GM12878 (cell line): ENCODE results near the gene TXNL4A. TPM values are rescaled to one million over a fixed set of nuclear protein-coding genes. Genes with fewer than 3 reads are reported as not detected.

Source experiments
- ATF7 ChIP-seq: fragments of 450-650 bp; IDR thresholded peaks from 2 replicates; pipeline ENCODE4 v1.6.1; 2016; ENCODE audit warnings: low read depth, mild to moderate bottlenecking
- CBX3 ChIP-seq: fragments of 200-600 bp; sonication (generic); IDR thresholded peaks from 2 replicates; pipeline ENCODE4 v1.6.1; 2016; ENCODE audit warnings: low read depth, borderline replicate concordance
- GATAD2B ChIP-seq: fragments of 450-650 bp; conservative IDR thresholded peaks from 2 replicates; pipeline ENCODE4 v1.6.1; 2017; ENCODE audit warnings: low read depth, mild to moderate bottlenecking, moderate library complexity
- LARP7 ChIP-seq: fragments of 450-650 bp; IDR thresholded peaks from 2 replicates; pipeline ENCODE4 v1.6.1; 2017; ENCODE audit warnings: mild to moderate bottlenecking
- MYB ChIP-seq: fragments of 150-350 bp; IDR thresholded peaks from 2 replicates; pipeline ENCODE4 v1.6.1; 2014; ENCODE audit warnings: mild to moderate bottlenecking, low read depth, low read length, borderline replicate concordance
- NRF1 ChIP-seq: conservative IDR thresholded peaks from 2 replicates; pipeline ENCODE4 v1.6.1; 2011; ENCODE audit warnings: mild to moderate bottlenecking, low read depth, low read length, improper control_type of control experiment
- PAX8 ChIP-seq: fragments of 450-650 bp; IDR thresholded peaks from 2 replicates; pipeline ENCODE4 v1.6.1; 2017; ENCODE audit warnings: mild to moderate bottlenecking, moderate library complexity
- POLR2AphosphoS5 ChIP-seq: IDR thresholded peaks from 2 replicates; pipeline ENCODE4 v1.6.1; 2011; ENCODE audit warnings: mild to moderate bottlenecking, low read length, inconsistent platforms
- RELA ChIP-seq: fragments of 450-650 bp; IDR thresholded peaks from 2 replicates; pipeline ENCODE4 v1.8.0; 2014; ENCODE audit warnings: borderline replicate concordance; ENCODE audit not compliant: partially characterized antibody
- RUNX3 ChIP-seq: IDR thresholded peaks from 2 replicates; pipeline ENCODE4 v1.6.1; 2012; ENCODE audit warnings: low read length, inconsistent platforms
- SIN3A ChIP-seq: IDR thresholded peaks from 2 replicates; pipeline ENCODE4 v1.6.1; 2012; ENCODE audit warnings: low read depth, low read length, improper control_type of control experiment
- SMAD1 ChIP-seq: fragments of 450-650 bp; IDR thresholded peaks from 2 replicates; pipeline ENCODE4 v1.6.1; 2018; ENCODE audit warnings: mild to moderate bottlenecking, low read depth; ENCODE audit not compliant: partially characterized antibody
- SMAD5 ChIP-seq: IDR thresholded peaks from 2 replicates; pipeline ENCODE4 v1.6.1; 2016; ENCODE audit warnings: antibody characterized with exemption, low read depth
- SMC3 ChIP-seq: IDR thresholded peaks from 2 replicates; pipeline ENCODE4 v1.6.1; 2011; ENCODE audit warnings: low read length, improper control_type of control experiment, borderline replicate concordance
- SRF ChIP-seq, 2 experiments: IDR thresholded peaks; 2 replicates each; pipeline ENCODE4 v1.6.1; 2011; ENCODE audit warnings: low read depth in 2 of 2, low read length in 2 of 2, mild to moderate bottlenecking in 1 of 2, moderate library complexity in 1 of 2
- STAT3 ChIP-seq: IDR thresholded peaks from 2 replicates; pipeline ENCODE4 v1.6.1; 2011; ENCODE audit warnings: low read depth, low read length, improper control_type of control experiment
- TAF1 ChIP-seq: IDR thresholded peaks from 2 replicates; pipeline ENCODE4 v1.6.1; 2011; ENCODE audit warnings: mild to moderate bottlenecking, low read depth, low read length, borderline replicate concordance
- TCF7 ChIP-seq: IDR thresholded peaks from 2 replicates; pipeline ENCODE4 v1.6.1; 2014; ENCODE audit warnings: antibody characterized with exemption, borderline replicate concordance
- ZBED1 ChIP-seq: IDR thresholded peaks from 2 replicates; pipeline ENCODE4 v1.6.1; 2016; ENCODE audit warnings: borderline replicate concordance
- ZNF207 ChIP-seq: fragments of 450-650 bp; IDR thresholded peaks from 2 replicates; pipeline ENCODE4 v1.6.1; 2014; ENCODE audit warnings: antibody characterized with exemption, mild to moderate bottlenecking, borderline replicate concordance
- ZNF622 ChIP-seq: fragments of 450-650 bp; IDR thresholded peaks from 2 replicates; pipeline ENCODE4 v1.6.1; 2017; ENCODE audit warnings: mild to moderate bottlenecking, inconsistent platforms
- ZZZ3 ChIP-seq: IDR thresholded peaks from 2 replicates; pipeline ENCODE4 v1.6.1; 2011; ENCODE audit warnings: low read depth; ENCODE audit not compliant: control insufficient read depth, insufficient read length
- polyA plus RNA-seq, 11 experiments: library from polyadenylated mRNA; depleted of rRNA in 4 of 11; unstranded in 6 of 11; stranded (reverse) in 5 of 11; fragments of >200 nt; fragmentation: Nextera tagmentation in 4 of 11; fragmentation: Illumina TruSeq in 1 of 11; extraction: Ambion mirVana in 4 of 11; extraction: Trizol in 1 of 11; gene quantifications; 1 replicate in 1 of 11; 2 replicates in 10 of 11; pipeline versions ENCODE4 v1.2.1 to v1.2.3, GENCODE V29; 2011 to 2016; ENCODE audit warnings: inconsistent platforms in 2 of 11, missing spikeins in 2 of 11, low read depth in 1 of 11
- total RNA-seq, 4 experiments: library from RNA; depleted of rRNA in 3 of 4; stranded (reverse); fragments of >200 nt in 3 of 4; fragmentation: Illumina TruSeq in 1 of 4; extraction: Trizol in 1 of 4; gene quantifications; 2 replicates each; pipeline versions ENCODE4 v1.2.1 to v1.2.3, GENCODE V29; 2013 to 2021
- TF ChIP-seq, protein P1 (sequence below): fragments of 150-350 bp; IDR thresholded peaks from 2 replicates; pipeline ENCODE4 v1.6.1; 2014; ENCODE audit warnings: mild to moderate bottlenecking, low read depth, low read length
- TF ChIP-seq, protein P2 (sequence below): fragments of 450-650 bp; formaldehyde crosslinking; IDR thresholded peaks from 2 replicates; pipeline ENCODE4 v1.5.0; 2022; ENCODE audit warnings: mild to moderate bottlenecking, missing genetic modification characterization
- TF ChIP-seq, protein P3 (sequence below): fragments of 450-650 bp; conservative IDR thresholded peaks from 2 replicates; pipeline ENCODE4 v1.6.1; 2017; ENCODE audit warnings: mild to moderate bottlenecking, moderate library complexity

TXNL4A gene
- total and polyA plus RNA-seq, 10 of the 15 experiments (the other 5 are each of a cell fraction or from before 2014, with no cell fraction given): 38.4 to 329 (median 128) TPM

DNA sequence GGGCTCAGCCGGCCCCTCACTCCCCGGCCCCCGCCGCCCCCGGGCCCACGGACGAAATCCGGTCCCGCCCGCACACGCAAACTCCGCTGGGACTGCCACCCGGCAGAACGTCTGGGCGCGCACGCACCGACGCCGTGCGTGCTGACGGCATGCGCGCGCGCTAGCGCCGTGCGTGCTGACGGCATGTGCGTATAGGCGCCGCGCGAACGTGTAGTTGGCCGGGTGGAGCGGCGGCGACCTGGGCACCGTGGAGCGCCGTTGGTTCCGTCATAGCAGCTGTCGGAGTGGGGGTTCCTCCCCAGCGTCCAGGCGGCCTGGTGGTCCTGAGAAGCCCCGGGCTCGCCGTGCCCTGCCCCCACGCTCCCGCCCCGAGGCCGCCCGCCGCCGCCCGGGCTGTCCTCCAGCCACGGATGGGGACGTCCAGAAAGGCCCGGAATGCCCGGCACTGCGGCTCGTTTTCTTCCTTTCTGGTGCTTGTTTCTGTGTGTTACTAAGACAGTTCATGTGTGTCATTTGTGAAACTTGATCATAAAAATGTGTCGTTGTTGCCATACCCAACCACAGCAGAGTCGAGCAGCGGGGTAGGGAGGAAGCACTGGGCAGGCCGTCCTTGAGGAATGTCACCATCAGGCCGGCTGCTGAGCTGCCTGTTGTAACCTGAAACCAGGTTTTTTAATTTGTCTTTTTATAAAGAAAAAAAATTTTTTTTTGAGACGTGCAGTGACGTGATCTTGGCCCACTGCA is at the start of gene TXNL4A (continued):
- TF ChIP-seq MYB (no peak), STAT3 (no peak), ZBED1 (no peak), SRF (IDR thresholded peaks at IDR 0.05; ENCODE audit: low read depth in 2 of 2, low read length in 2 of 2) (no peak), SIN3A (peak; percentile 56; the same call in 1 of the 2 replicates), CBX3 (no peak), SMC3 (no peak), RUNX3 (no peak; the same call in 1 of the 2 replicates), SMAD1 (no peak), ATF7 (peak; percentile 45; the same call in 1 of the 2 replicates), NRF1 (peak; percentile 39; the same call in 1 of the 2 replicates), TCF7 (no peak), ZNF622 (no peak), ZZZ3 (no peak), TAF1 (peak; percentile 65; the same call in 1 of the 2 replicates), LARP7 (0 out of 2 replicates have a peak, but pooled peaks have one; percentile 13), POLR2AphosphoS5 (peak; percentile 90; the same call in 1 of the 2 replicates), PAX8 (no peak), RELA (no peak), GATAD2B (no peak), SMAD5 (peak; percentile 75; the same call in 1 of the 2 replicates), ZNF207 (no peak)
- TF ChIP-seq, protein P1, sequence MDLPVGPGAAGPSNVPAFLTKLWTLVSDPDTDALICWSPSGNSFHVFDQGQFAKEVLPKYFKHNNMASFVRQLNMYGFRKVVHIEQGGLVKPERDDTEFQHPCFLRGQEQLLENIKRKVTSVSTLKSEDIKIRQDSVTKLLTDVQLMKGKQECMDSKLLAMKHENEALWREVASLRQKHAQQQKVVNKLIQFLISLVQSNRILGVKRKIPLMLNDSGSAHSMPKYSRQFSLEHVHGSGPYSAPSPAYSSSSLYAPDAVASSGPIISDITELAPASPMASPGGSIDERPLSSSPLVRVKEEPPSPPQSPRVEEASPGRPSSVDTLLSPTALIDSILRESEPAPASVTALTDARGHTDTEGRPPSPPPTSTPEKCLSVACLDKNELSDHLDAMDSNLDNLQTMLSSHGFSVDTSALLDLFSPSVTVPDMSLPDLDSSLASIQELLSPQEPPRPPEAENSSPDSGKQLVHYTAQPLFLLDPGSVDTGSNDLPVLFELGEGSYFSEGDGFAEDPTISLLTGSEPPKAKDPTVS: no peak
- TF ChIP-seq, protein P2, sequence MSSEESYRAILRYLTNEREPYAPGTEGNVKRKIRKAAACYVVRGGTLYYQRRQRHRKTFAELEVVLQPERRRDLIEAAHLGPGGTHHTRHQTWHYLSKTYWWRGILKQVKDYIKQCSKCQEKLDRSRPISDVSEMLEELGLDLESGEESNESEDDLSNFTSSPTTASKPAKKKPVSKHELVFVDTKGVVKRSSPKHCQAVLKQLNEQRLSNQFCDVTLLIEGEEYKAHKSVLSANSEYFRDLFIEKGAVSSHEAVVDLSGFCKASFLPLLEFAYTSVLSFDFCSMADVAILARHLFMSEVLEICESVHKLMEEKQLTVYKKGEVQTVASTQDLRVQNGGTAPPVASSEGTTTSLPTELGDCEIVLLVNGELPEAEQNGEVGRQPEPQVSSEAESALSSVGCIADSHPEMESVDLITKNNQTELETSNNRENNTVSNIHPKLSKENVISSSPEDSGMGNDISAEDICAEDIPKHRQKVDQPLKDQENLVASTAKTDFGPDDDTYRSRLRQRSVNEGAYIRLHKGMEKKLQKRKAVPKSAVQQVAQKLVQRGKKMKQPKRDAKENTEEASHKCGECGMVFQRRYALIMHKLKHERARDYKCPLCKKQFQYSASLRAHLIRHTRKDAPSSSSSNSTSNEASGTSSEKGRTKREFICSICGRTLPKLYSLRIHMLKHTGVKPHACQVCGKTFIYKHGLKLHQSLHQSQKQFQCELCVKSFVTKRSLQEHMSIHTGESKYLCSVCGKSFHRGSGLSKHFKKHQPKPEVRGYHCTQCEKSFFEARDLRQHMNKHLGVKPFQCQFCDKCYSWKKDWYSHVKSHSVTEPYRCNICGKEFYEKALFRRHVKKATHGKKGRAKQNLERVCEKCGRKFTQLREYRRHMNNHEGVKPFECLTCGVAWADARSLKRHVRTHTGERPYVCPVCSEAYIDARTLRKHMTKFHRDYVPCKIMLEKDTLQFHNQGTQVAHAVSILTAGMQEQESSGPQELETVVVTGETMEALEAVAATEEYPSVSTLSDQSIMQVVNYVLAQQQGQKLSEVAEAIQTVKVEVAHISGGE (CRISPR knock-in tag): 0 out of 2 replicates have a peak, but pooled peaks have one; percentile 24
- TF ChIP-seq, protein P3, sequence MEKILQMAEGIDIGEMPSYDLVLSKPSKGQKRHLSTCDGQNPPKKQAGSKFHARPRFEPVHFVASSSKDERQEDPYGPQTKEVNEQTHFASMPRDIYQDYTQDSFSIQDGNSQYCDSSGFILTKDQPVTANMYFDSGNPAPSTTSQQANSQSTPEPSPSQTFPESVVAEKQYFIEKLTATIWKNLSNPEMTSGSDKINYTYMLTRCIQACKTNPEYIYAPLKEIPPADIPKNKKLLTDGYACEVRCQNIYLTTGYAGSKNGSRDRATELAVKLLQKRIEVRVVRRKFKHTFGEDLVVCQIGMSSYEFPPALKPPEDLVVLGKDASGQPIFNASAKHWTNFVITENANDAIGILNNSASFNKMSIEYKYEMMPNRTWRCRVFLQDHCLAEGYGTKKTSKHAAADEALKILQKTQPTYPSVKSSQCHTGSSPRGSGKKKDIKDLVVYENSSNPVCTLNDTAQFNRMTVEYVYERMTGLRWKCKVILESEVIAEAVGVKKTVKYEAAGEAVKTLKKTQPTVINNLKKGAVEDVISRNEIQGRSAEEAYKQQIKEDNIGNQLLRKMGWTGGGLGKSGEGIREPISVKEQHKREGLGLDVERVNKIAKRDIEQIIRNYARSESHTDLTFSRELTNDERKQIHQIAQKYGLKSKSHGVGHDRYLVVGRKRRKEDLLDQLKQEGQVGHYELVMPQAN: peak; percentile 55
